DMS114 treated with DMSO at 0.1 percent for 48 hours (cell line): Measurements from ENCODE around the gene TMPRSS4.
"Not testable (repeated sequence)": the region's sequence is repeated elsewhere in the genome, so short reads cannot be mapped to it uniquely, and the experiment has no call there.

Experiments used
- DNase-seq: peaks from one replicate; lab custom pipeline; 2025; ENCODE audit not compliant: unreplicated experiment; lab: John Stamatoyannopoulos, UW

TMPRSS4 gene

DNA sequence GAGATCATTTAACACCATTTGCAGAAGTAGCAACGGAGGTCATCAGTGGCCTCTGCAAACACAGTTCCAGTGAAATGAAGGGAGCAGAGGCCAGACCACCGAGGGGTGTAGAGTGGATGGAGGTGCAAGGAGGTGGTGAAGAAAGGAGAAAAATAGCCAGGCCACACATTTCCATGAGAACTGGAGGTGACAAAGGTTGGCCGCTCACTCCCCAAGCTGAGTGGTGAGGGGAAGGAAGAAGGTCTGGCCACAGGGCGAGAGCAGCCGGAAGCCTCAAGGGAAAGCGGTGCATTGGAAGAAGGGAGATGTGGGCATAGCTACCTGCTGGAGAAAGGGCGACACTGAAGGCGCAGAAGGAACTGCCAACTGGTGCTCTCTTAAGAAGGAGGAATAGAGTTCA is 20.1 kb upstream of the TMPRSS4 start:
- DNase-seq = no peak

DNA sequence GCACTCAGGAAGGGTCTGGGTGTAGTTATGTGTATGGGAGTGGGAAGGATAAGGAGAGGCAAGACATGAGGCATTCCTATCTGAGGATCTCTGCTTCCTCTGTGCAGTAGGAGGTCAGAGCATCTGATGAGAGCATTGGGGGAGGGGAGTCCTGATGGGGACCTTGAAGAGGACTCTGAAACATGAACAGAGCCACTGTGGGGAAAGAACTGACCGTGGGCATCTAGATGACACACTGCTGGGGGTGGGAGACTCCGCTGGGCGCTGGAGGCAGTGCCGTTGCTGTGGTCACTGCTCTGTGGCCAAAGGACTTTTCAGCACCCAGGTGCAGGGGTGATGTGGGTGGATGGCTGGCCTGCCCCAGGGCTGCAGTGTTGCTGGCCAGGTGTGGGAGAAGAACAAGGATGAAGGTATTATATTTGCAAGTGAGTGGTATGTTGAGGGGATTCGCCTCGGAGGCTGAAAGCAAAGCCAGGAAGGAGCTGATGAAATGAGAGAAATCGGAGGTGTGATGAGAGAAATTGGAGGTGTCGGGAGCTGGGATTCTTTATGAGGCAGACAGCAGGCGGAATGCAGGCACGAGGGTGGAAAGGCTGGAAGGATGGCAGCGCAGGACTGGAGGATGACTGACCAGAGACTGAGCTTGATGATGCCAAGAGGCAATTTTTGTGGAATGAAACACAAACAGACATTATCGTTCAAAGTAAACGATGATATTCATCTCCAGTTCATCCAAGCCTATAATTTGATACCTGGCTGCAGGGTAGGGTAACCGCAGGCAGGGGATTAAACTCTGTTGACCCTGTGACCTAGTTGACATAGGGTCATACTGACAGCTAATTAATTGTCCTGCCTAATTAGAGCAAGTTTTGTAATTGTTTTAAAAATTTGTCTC is 19.4 kb upstream of the TMPRSS4 start:
- no peak for DNase-seq

DNA sequence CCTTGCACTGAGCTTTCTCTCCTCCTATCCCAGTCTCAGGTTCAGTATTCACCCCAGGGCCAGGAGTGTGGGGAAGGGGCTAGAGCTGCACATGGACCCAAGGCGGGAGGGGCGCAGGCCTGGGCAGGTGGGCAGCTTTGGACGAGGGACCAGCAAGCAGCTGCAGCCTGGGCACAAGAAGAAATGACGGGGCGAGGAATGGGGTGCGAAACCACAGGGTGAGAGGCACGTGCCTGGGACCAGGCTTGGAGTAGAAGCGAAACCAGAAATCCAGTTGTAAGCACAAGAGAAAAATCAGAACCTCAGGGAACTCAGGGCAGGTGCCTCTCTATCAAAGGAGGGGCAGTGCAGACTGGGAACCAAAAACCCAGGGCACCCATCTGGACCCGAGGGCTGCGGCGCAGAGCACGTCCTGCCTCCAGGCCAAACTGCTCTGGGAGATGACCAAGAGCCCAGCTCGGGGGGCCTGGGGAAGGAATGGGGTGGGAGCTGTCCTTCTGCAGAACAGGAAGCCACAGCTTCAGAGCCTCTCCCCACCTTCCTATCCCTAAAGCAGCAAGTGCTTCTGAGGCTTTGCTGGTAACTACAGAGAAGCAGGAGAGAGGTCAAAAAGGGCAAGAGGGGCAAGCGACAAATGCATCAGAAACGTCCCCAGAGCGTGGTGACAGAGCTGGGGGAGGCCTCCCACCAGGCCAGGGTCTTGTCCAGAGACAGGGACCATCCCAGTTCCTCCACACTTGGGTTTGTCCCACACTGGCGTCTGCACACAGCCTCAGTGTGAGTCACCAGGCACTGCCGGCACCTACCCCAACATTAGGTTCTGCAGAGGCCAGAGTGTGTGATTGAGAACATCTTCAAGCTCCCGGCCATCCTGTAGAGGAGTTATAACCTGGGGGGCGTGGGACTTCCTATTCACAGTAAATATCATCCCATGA is 18.3 kb upstream of the TMPRSS4 start:
- no peak for DNase-seq

DNA sequence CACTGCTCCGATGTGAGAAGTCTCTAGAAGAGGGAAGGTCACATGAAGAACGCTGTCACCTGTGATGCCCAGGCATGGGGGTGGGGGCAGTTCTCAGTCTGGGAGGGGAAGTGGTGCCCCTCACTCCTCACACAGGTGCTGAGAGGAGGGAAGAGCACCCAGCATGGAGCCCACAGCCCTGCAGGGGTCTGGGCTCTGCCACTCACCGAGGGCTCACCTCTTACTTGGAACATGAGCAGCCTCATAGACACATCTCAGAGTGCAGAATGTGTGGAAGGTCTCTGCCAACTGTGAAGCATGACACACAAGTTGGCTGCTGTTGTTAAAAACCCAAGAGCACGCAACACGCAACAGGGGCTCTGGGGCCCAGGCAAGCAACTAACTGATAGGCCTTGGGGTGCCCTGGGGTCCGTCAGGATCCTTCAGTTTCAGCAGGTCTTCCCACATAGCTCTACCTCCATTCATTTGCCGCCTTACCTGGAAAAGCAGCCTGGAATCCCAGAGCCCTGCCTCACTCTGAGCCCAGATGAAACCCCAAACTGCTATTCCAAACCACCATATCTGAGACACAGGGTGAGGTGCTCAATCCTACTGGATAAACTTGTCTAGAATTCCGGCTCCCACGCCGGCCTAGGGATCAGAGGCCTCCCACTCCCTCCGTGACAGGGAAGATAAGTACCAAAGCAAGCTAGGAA is 17.5 kb upstream of the TMPRSS4 start:
- DNase-seq = no peak

DNA sequence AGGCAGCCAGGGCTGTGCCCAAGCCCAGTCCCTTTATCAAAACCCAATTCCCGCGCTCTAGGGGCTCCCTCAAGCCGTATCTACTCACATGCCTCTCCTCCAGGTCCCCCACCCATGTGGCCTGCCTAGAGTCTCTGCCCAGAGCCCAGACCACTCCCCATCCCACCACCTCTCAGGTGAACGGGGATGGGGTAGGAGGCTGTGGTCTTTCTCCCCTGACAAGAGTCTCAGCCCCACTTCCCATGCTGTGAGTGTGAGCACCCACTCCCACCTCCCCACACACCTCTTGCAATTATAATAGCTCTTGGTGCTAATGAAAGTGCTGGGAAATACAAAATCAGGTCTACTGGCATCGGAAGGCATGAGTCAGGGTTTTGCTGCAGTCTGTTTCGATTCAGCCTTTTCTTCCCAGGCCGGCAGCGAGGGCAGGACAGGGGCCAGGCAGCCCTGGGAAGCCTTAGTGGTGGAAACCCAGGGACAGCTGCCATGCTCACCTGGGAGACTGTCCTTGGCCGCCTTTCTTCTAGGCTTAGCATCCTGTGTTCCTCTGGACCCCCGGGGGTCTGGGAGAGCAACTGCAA is 16.7 kb upstream of the TMPRSS4 start:
- DNase-seq = no peak

DNA sequence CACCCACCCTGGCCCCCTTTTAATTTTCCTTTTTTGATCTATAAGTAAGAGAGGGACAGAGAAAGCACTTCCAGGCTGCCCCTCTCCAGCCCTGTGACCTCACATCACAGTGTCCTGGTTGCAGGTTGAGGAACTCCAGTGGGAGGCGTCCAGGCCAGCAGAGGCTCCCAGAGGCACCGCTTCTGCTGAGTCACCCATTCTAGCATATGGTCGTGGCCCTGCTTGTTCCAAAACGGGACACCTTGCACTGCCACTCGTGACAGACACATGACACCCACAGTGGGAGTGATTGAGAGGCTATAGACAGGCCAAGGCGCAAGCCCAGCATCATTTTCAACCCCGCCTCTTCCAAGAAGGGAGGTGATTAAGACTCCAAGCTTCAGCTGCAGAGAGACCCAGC is 16.0 kb upstream of the TMPRSS4 start:
- no peak for DNase-seq

DNA sequence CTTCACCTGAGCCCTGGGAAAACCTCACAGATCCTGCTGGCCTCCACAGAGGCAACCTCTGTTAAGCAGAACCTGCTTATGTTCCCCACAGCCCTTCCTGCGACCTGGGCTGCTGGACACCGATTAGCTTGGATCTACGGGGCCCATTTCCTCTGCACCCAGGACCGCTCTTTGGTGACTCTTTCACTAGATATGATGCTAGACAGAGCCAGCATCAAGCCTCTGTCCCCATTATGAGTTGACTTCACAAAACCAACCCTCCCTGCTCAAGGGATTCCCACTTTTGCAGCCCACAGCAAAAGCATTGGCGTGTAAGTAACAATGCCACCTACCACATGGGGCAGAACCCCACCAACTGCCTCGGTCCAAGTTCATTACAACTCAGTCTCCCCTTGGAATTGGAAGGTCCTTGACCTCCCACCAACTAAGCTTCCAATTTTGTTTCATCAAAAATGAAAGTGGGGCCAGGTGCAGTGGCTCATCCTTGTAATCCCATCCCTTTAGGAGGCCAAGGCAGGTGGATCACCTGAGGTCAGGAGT is 15.2 kb upstream of the TMPRSS4 start:
- no peak for DNase-seq

DNA sequence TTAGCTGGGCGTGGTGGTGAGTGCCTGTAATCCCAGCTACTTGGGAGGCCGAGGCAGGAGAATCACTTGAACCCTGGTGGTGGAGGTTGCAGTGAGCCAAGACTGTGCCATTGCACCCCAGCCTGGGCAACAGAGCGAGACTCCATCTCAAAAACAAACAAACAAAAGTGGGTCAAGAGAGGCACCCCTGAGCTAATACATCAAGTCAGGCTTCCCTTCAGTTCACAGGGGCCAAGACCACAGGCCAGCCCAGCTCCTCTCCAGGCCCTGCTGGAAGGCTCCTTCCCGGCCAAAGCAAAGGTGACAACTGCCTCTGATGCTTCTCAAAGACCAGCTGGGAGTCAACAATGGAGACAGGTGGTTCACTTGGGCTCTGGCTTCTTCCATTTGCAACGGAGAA is 14.7 kb upstream of the TMPRSS4 start:
- DNase-seq = not testable (repeated sequence)

DNA sequence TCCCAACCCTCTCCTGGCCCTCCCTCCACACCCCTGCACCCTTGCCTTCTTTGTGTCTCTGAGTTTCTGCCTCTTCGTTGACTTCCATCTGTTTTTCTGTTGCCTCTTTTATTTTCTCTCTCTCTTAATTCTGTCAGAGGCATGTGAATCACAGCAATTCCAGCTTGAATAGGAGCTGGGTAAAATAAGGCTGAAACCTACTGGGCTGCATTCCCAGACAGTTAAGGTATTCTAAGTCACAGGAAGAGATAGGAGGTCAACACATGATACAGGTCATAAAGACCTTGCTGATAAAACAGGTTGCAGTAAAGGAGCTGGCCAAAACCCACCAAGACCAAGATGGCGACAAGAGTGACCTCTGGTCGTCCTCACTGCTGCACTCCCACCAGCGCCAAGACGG is 14.2 kb upstream of the TMPRSS4 start:
- not testable (repeated sequence) for DNase-seq

DNA sequence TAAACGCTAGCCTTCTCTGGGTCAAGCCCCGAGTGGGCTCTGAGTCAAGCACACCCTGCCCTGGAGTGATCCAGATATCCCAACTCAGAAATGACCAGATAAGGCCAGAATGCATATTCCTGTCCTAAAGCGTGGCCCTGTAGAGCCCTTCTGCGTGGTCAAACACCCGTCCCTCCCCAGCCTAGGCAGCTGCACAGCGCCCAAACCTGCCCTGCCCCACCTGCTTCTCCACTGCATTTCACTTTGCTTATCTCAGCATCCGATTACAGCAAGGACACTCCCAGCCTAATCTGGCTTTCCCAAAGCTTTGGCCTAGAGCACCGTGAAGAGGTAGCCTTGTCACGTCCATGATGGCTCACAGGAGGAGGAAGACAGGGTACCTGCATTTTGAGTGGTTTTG is 11.9 kb upstream of the TMPRSS4 start:
- DNase-seq = no peak

DNA sequence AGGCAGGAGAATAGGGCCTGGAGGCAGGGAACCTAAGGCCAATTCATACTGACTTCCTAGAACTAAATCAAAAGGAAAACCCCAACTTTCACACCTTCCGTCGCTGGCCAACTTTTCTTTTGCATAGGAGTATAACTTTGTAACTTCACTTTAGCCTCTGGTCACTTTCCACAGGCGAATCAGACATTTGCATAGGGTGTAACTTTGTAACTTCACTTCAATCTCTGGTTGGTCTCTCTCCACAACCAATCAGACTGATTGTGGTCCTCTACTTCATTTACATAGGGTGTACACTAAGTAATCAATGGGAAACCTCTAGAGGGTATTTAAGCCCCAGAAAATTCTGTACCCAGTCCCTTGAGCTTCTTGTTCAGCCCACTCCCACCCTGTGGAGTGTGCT is 11.5 kb upstream of the TMPRSS4 start:
- no peak for DNase-seq

DNA sequence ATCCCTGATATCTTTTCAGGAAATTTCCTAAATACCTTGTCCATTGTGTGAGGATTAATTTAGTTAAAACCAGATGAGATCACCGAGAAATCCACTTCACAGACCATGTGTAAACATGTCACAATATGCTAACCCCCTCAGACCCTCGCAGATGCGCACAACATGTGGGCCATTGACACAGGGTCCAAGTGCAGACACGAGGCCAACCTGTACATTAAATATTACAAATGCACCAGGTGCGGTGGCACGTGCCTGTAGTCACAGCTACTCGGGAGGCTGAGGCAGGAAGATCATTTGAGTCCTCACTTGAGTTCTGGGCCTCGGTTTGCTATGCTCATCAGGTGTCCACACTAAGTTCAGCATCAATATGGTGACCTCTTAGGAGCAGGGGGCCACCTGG is 9.9 kb upstream of the TMPRSS4 start:
- DNase-seq = no peak

DNA sequence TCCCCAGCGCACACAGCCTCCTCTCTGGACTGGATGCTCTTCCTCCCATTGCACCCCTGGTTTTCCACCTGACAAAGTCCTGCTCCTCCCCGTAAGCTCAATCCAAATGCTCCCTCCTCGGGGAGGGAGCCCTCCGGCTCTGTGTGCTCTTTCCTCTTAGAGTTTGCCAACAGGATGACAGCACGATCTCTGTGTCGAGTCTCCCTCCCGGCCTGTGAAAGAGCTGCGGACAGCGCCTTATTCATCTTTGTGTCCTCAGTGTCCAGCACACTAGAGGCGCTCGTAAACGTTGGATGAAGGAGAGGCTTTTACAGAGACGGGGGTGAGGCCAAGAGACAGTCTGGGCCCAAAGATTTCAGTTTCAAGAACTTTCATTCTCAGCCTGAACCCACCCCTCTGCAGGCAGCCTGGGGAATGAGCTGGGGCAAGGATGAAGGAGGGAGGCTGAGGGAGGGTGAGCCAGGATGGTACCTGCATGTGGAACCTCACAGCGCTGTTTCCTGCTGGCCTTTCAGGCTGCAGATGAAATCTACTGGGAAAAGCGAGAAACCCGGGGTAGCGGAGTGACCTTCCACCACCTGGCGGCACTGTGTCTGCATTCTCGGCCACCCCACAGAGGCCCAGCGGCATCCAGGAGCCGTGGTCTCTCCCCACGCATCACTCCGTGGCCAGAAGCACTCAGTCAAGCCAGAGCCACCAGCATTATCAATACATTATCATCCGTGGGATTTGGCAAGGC is 8.5 kb upstream of the TMPRSS4 start:
- DNase-seq = no peak

DNA sequence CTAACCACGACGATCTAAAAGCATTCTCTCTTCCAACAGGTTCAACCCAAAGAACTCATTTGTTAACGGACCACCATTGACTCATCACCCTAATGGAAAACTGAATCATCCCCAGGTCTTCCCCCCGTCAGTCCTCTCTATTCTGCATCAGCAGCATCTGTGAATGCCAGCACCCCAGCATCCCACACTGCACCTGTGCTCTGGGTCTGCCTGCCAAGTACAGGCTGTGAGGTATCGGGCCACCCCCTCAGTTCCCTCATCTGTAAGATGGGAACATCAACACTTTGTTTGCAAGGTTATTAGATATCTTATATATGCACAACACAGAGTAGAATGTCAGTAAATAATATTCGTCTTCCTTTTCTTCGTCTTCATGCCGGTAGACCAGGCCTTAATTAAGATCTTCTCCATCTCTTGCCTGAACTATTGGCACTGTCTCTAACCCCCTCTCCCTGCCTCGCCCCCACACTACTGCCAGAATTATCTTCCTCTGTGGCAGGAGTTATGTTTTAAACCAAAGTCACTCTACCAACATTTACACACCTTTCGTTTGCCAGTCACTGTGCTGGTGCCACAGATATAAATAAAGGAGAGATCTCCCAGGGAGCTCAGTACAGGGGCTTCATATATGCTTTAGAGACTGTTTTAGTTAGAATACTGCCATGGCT is 7.8 kb upstream of the TMPRSS4 start:
- no peak for DNase-seq

DNA sequence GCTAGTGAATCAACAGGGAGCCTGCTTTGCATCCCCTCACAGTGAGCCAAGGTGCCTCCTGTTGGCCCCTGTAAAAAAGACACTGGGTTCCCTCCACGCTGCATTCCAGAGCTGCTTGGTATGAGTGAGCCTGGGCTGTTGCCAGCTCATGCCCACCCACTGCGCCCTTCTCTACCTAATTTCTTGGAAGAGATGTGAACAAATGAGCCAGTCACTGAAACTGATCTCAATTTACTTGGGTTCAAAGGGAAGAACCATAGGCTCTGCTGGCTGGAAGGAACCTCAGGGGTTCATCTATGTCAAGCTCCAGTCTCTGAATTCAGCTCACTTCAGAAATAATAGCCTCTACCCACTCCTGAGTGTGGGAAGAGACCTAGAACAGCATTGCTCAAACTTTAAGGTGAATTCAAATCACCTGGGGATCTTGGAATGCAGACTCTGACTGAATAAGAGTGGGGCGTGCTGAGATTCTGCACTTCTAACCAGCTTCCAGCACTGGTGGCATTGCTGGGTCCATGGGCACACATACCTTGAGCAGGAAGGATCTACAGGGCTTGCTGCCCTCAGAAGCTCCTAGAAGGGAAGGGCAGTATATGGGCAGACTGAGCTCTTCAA is 5.4 kb upstream of the TMPRSS4 start:
- DNase-seq = no peak

DNA sequence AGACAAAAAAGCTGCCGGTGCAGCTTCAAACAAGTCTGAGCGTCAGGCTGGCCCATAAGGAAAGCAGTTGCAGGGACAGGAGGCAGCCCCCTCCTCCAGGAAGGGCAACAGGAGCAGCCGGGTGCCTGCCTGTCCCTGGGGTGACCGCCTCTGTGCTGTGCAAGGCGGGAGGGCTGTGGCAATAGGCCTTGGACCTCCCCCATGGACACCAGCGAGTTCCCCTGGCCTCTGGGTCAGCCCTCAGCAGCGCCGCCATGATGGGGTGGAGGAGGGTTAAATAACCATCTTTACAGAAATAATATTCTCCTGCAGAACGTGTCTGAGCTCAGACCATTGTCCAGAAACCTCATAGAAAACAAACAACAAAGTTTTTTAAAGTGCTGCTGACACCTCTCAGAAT is 3.3 kb upstream of the TMPRSS4 start:
- no peak for DNase-seq

DNA sequence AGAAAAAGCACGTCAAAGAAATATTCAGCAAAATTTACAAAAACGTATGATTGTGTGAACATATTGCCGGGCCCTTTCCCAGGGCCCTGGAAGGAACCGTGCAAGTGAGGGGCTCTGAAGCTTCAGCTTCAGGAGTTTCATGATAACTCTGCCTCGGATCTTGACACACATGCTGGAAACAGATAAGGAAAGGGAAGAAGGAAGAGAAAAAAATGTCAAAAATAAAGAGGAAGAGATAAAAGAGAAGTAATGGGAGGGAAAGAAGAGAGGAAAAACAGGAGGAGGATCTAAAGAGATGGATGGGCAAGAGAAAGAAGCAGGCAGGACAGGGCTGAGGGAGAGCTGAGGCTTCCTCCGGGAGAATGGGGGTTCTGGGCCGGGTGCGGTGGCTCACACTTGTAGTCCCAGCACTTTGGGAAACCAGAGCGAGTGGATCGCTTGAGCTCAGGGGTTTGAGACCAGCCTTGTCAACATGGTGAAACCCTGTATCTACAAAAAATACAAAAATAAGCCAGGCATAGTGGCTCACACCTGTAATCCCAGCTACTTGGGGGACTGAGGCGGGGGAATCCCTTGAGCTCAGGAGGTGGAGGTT is 2.7 kb upstream of the TMPRSS4 start:
- no peak for DNase-seq

DNA sequence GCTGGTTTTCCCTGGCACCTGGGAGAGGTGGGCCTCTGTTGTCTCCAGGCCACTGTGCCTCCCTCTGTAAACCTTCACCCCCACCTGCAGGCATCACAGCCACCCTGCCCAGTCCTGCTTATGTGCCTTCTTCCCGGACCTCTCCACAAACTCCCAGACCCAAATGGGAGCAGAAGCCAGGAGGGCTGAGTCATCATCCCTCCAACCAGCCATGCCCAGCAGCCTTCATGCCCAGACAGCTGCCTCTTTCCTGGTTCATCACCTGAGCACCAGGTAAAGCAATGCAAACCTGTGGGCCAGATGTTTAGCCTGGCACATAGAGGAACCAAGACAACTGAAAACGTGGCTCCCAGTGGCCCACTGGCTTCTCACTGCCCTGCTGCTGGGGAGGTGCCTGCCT is 2.1 kb upstream of the TMPRSS4 start:
- DNase-seq = no peak

DNA sequence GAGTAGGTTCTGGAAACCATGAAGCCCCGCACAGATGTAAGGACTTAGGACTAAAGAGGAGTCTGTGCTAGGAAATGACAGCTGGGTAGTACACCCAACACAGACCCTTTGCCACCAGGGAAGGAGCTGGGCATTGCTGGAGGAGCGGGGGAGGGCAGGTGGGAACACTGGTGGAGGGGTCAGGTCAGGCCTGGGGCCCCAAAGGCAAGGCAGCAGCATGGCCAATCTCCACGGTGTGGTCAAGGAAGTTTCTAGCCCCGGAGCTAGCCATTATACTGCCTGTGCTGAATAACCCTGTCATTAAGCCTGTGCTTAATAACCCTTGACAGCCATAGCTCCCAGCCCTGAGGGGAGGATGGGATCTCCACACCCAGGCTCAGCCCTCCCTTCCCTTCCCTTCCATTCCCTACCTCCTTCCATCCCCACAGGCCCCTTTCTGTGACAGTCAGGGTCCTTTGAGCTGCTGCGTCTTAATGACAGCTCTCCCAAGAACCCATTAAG is 2.1 kb downstream of the TMPRSS4 start:
- no peak for DNase-seq
